HG03135 (cell line): ENCODE data around the gene S100A11.

Experiments
- ATAC-seq: cut with Tn5 transposase; IDR thresholded peaks from one replicate; pipeline ENCODE4 v1.9.1; 2021; ENCODE audit warnings: mild to moderate bottlenecking, moderate library complexity; ENCODE audit not compliant: unreplicated experiment

S100A11 gene

DNA sequence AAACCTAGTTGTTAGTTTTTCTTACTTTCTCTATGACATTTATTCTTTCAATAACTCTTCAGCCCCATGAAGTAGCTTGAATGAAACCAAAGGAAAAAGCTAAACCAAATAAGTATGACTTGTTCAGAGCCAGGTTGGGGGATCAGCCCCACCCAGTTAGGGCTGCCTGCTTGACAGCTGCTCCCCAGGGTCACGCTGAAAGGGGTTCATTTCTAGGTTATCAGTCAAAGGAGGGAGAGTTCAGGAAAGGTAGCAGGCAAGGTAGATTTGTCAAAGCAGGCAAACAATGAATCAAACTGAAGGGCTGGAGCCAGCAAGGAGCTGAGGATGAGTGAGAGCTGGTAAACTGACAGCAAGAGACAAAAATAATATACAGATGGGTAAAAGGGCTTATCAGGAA lies 3.1 kb upstream of the S100A11 start:
- ATAC-seq = no peak

DNA sequence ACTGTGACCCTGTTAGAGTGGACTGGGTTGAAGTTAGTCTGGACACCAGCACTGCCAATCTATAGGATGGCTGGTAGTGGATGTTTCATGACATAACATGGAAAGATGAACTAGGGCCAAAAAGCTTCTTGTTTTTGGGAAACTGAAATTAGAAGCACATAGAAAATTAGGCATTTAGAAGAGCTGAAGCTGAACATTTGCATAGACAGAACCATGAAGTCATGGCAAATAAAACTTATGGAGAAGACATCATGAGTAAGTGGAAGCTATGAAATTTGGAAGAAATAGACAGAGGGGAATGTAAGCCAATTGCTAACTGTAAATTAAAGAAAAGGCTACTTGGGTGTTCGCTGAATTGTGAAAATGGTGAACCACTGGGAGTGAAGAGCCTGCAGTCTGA lies 2.7 kb upstream of the S100A11 start:
- no peak for ATAC-seq

DNA sequence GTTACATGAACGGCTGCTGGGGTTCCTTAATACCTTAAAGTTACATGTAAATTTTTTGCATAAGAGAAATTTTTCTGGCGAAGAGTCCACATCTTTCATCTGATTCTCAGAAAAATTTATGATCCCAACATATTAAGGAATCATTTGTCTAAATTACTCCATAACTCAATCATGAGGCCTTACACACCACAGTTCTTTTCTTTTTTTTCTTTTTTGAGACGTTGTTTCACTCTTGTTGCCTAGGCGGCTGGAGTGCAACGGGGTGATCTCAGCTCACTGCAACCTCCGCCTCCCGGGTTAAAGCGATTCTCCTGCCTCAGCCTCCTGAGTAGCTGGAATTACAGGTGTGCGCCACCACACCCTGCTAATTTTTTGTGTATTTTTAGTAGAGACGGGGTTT lies 2.1 kb upstream of the S100A11 start:
- ATAC-seq = no peak

DNA sequence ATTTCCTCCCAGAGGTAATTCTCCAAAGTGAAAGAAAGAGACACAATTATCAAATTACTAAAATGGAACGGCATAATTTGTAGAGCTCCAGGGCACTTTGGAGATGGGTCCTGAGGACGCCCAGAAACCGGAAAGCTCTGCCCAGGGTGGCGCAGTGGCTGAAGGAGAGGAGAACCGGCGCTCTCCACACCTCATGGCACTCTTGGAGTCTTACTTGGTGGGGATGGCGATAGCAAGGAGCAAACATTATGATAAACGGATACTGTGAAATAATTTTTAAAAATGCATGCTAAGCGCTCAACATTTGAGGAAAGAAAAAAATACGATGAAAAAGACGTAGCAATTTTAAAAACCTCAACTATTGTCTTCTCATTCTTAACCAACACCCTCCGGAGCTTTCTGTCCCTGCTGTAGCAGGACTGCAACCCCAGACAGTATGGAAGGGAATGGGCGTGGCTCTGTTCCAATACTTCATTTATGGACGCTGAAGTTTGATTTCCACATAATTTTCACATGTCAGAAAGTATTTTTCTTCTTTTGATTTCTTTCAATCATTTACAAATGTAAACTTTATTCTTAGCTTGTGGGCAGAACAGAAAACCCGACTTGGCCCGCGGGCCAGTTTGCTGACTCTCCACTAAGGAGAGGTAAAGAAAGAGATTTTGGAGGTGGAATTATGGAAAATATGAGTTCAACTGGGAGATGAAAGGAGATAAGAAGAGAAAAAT lies 1.1 kb downstream of the S100A11 start:
- ATAC-seq = no peak

DNA sequence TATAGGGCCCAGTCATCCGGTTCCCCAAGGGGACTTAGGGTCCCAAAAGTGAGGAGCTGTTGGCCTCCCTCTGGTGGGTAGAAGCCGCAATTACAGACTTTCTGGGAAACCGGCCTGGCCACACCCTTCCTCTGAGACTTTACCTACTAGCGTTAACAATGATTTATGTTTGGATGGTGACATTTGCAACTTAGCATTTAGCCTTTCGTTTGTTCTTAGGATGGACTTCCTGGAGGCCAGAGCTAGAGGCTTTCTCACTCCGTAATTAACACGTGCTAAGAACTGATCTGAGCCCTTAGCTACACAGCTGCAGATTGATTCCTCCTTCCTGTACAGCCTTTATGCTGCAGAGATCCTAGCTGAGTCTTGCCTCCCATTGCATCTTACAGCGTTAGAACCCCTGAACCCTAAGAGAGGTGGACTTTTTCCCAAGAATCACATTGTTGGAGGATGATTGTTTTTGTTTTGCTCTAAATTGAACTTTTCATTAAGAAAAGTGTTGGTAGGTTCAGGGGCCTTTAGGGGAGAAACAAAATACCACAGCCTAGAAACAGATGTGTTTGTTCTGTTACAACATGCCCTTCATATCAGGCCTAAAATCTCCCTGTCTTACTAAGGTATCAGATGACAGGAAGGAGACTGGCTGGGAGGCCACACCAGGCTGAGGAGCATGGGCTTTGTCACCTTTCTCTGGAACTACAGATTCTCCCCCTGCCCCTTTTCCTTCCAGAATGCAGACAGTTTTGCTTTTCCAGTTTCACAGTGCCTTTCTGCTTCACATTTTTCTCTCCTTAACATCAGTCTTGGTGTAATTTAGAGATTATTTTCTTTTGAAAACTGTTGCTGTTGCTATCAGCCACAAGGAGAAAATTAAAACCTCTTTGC lies 1.9 kb downstream of the S100A11 start:
- ATAC-seq = peak; percentile 56

DNA sequence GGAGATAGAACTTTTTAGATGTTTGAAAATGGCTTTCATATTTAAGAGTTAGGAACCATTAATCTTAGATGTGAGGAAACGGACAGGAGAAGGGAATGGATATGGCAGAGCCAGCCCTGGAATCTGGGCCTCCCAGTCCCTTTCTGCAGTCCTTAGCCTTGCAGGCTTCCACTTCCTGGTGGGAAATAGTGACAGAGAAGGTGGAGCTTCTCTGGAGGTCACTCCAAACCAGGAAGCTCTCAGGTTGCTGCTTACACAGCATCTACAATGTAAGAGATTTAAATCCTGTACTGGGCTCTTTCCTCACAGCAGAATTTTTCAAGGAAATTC lies 2.5 kb downstream of the S100A11 start:
- ATAC-seq = peak; percentile 12

DNA sequence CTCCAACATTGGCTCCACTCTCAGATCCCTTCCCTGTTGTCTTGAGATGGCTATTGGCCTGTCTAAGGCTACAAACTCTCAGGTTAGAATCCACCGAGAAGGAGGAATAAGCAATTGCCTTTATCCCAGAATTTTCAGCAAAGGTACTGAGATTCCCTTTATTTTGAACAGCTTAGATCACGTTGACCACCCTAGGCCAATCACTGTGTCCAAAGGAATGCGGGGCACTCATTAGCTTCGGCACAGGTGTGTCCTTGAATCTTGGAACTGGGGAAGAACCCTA lies 6.9 kb downstream of the S100A11 start:
- no peak for ATAC-seq

DNA sequence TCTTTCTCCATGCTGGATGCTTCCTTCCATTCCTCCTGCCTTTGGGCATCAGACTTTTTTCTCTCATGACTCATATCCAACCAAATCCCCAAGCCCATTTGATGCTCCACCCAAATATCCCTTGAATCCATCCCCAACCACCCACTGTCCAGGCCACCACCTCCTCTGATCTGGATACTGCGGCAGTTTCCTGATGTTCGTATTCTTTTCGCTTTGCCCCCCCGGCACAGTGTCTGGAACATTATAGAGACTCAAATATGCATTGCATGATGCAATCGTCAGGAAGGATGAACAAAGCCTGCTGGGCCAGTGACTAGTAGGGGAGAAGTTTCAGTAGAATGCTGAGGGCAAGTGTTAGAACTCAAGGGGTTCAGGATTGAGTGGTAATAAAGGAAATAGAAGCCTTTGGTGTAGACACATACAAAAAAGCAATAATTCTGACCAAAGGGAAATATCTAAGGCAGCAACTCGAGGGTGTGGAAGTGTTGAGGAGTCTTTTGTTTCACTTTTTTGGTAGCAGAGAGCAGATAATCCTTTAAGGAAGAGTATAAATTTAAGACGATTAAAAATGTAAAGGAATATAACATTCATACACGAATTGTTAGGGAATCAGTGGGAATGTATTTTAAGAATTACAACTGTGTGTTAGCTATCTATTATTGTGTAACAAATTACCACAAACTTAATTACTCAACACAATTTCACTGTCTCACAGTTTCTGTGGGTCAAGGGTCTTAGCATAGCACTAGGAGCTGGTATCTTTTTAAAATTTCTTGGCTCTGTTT lies 7.5 kb downstream of the S100A11 start:
- ATAC-seq = no peak

DNA sequence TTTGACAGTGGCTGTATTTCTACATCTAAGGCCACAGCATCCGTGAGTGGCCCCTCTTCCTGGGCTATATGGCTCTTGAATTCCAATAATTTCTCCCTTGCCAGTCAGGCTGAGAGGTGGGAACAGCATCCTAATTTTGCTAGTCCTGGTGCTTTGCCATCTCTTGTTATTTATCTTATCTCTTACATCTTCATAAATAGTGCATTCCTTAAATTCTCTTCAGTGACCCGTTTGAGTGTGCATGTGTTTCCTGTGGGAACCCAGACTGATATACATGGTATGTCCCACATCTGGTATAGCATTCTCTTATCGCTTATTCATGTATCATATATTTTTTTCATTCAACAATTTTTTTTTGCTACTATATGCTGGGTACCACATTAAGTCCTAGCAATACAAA lies 9.9 kb downstream of the S100A11 start:
- ATAC-seq = no peak

DNA sequence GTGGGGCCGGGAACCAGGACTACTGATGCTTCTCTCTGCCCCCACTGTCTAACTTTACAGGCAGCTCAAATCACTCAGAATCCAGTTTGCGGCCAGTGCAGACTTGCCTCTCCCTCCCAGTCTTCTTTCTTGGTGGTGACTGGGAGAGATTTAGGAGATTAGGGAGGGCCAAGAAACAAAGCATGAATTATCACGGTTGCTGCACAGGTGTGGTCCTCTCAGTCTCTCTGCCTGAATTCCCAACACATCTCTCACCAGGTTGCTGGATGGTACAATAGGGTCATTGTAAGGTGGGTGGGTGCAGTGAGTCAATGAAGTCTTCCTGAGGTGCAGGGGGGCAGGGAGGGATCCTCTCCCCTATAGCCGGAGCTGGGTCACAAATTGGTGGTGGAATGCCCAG lies 12.6 kb downstream of the S100A11 start:
- no peak for ATAC-seq

DNA sequence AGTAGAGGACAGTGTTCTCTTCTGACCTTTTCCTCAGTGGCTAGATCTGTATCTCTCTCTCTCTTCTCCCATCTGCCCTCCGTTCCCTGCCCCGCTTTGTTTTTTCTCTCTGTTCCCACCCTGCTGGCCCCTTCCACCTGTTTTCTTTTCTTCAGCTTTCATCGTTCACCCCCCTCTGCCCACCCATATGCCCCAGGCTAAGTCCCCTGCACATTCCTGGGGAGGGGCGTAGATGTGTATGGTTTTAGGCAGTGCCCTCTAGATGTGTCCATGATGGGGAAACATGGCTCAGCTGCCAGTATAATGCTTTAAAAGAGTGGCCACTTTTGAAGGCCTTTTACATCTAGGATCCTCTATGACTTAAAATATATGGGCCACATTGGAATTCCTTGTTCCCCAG lies 13.6 kb downstream of the S100A11 start:
- ATAC-seq = no peak

DNA sequence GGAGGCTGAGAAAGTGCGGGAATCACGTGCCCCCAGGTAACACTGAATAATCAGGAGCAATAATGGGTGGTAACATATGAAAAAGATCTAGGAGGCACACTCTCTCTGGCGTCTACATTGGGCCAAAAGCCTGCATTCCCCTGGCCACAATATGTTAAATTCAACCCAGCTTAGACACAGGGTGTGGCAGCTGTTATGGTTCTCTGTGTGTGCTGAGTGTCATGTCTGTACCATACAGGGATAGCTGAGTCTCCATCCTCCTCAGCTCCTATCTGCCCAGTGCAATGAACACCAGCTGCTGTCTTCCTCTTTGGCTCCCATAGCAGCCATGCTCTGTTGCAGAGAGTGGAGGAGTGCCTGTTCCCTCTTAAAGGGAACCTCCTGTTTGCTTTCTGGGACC lies 14.3 kb downstream of the S100A11 start:
- no peak for ATAC-seq

DNA sequence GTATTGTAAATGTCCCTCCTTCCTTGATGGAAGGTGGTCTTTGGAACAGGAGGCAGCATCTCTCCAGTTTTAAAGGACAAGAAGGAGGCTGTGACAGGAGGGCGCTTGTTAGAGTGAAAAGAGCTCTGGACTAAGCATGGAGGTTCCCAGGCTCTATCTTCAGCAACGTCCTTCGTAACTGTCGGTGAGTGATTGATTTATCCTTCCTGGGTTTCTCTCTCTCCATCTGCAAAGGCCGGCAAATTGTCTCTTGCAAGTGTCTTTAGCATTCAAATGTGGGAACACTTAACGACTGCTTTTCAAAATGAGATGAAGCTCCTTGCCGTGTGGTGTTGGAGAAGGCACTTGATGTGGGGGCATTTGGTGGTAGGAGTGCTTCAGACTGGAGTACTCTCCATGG lies 15.2 kb downstream of the S100A11 start:
- ATAC-seq = no peak

DNA sequence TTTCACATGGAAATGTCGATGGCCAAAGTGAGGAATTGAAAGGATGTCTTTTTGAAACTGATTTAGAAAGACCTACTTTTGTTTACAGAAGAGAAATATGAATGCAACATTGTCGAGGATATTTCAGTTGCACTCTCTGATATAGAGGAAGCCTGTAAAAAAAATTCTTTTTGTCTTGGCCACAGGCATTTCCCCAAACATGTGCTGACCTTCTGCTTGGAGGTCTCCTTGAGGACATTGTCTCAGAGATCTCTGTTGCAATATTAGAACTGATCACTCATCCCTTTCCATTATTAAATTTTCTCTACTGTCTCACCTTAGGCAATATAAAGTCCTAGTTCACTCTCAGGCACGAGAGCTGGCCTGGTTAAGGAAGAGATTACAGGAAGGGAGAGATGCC lies 16.0 kb downstream of the S100A11 start:
- no peak for ATAC-seq

DNA sequence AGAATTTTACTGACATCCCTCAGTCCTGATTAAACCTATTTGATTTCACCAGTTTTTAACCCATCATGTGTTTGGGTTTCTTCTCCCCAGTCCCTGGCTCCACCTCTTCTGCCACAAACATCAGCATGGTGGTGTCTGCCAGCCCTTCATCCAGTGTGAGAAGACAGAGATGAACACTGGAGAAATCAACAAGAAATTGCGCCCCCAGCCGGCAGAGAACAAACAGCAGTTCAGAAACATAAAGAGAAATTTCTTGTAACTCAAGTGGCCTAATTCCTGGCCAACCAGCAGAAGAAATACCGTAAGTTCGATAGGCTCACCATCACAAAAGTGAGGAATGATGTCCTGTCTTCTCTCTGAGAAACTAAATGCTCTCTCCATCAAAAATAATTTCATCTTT lies 18.3 kb downstream of the S100A11 start:
- no peak for ATAC-seq

DNA sequence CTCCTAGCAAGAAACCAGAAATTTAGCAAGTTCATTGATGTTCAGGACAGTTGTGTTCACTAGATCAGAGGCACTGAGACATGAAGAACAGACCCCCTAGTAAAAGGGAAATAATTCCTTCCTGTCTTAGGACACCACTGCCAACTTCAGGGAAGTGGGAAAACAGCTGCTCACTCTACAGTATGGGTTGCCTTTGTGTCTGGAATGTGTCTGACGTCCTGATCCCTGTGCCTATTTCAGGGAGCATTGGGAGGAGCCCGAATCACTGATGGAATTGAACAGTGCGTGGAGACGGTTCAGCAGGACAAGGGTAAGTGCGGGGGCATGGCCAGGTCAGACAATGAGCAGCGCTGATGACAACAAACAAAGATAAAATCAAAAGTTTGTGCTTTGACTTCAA lies 21.0 kb downstream of the S100A11 start:
- ATAC-seq = no peak

DNA sequence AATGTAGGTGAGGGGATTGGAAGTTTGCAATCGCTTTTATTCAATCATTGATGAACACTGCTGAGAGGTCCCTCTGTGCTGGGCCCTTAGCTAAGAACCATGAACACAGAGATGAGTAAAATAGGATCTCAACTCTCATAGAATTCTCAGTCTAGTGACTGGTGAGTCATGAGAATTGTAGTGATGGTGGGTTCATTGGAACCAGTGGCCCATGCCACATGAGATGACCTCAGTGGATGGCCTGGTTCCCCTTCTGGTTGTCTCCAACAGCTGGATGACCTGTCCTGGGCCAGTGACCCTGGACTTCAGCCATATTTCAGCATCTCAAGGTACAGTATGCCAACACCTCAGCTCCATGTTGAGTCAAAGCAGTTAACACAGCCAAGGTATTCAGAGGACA lies 21.9 kb downstream of the S100A11 start:
- no peak for ATAC-seq

DNA sequence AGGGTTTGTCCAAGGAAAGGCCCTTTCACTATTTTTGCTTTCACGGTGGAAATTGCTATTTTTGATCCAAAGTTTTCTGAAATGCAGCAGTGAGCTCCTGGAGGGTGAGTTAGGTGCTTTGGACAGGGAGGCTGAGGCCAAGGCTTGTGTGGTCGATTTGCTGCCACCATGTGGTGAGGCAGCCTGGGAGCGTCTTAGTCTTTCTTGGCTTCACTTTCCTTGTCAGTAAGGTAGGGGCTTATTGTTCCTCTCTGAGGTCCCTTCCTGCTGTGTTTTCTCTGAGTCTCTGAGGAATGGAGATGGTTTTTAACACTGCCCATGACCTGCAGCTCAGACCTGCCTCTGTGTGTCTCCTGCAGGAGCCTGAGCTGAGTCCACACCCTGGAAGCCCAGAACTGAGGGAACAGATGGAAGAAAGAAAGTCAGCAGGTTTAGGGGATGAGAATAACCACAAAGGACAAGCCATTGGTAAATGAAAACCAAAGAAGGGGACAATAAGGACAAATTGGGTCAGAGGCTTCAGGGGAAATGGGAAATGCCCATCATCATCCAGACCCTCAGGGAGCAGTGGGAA lies 23.1 kb downstream of the S100A11 start:
- ATAC-seq = no peak

DNA sequence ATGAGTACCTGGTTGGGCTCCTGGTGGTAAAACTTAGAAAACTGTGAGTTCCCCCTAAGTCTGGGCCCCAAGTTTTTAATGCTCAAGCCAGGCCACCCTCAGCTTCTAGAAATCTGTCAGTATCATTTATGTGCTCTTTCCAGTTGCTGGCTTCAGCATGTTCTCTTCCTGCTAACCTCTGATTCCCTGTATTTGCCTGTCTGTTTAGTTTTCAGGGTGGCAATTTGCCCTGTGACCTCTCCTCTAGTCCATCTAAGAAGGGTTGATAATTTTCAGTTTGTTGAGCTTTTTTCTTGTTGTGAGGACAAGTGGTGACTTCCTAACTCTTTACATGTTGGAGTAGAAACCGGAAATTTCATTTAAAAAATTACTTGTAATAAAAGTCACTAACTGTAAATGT lies 27.1 kb downstream of the S100A11 start:
- no peak for ATAC-seq

DNA sequence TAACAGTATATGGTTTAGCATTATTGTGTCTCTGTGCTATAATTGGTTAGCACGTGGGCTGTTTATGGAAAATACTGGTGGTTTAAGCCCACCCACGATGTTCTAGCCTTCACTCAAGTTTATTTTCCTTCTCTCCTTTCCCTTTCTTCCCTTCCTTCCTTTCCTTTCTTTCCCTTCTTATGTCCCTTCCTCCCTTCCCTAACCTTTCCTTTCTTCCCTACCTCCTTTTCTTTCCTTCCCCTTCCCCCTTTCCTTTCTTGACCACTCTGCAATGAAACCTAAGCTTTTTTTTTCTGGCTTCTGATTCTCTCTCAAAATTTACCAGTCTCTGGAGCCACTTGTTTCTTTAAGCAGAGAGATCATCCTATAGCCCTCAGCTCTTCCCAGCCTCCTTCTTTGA lies 29.8 kb downstream of the S100A11 start:
- ATAC-seq = no peak

DNA sequence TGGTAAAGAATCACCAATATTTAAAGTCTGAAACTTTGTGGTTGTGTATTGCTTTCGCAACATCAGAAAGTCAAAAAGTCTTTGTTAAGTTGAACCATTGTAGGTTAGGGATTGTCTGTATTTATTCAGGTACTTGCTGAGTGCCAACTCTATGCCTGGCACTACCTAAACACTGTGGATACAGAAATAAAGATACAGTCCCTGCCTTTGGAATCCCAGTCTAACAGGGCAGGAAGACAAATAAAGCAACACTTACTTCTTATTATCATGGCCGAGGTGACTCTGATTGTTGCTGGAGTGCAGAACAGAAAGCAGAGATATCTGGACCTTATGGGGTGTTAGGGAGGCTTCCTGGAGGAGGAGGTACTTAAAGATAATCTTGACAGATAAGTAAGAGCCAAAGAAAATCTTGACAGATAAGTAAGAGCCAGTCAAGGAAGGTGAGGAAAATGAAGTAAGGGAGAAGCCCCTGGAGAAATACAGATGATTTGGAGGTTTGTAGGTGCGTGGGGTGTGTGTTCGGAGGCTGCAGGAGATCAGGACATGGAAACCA lies 31.4 kb downstream of the S100A11 start:
- ATAC-seq = no peak
